Stimulated activated naive CD8-positive, alpha-beta T cell treated with anti-CD3 and anti-CD28 coated beads, Interleukin-15, Interleukin-2, amounts not matched to agents 100 U/mL and 50 U/mL, for 24 hours (primary cell): ENCODE measurements around the gene RAB3C.

Experiments used
- ATAC-seq: fragments of 150-1000 bp; cut with Tn5 transposase; one replicate; pipeline ENCODE4 v1.10.0; 2021
- DNase-seq: peaks from one replicate; pipeline ENCODE4 v3.0.0; 2021

Gene RAB3C

GRCh38 chr5:58827463-58827862, 244.6 kb downstream of the RAB3C start:
- ATAC-seq = no peak
- DNase-seq = no peak

- DNase-seq = no peak
- ATAC-seq = no peak
These were observed 245.4 kb downstream of the RAB3C start for GRCh38 chr5:58828258-58828657.

GRCh38 chr5:58834242-58835225, 251.7 kb downstream of the RAB3C start:
- no peak for ATAC-seq
- no peak for DNase-seq

GRCh38 chr5:58836351-58836750, 253.5 kb downstream of the RAB3C start:
- no peak for ATAC-seq
- no peak for DNase-seq

GRCh38 chr5:58838729-58839128, 255.9 kb downstream of the RAB3C start:
- DNase-seq (no peak), ATAC-seq (no peak)

- no peak for ATAC-seq
These were observed 260.0 kb downstream of the RAB3C start for GRCh38 chr5:58842852-58843251.

GRCh38 chr5:58844395-58844794, 261.5 kb downstream of the RAB3C start:
- DNase-seq = no peak
- ATAC-seq = no peak

More at GRCh38 chr5:58842852-58843251, 260.0 kb downstream of the RAB3C start:
- no peak for DNase-seq

- ATAC-seq (no peak), DNase-seq (no peak)
These were observed 264.2 kb downstream of the RAB3C start for GRCh38 chr5:58847041-58847440.

GRCh38 chr5:58849223-58849622, 266.3 kb downstream of the RAB3C start:
- ATAC-seq = no peak

GRCh38 chr5:58849921-58850667, 267.2 kb downstream of the RAB3C start:
- ATAC-seq (no peak), DNase-seq (no peak)

More at GRCh38 chr5:58849223-58849622, 266.3 kb downstream of the RAB3C start:
- no peak for DNase-seq

GRCh38 chr5:58851153-58851552, 268.3 kb downstream of the RAB3C start:
- ATAC-seq = no peak
- DNase-seq = no peak

GRCh38 chr5:58851571-58851970, 268.7 kb downstream of the RAB3C start:
- ATAC-seq (no peak), DNase-seq (no peak)

- ATAC-seq = no peak
- no peak for DNase-seq
These were observed 269.7 kb downstream of the RAB3C start for GRCh38 chr5:58852566-58852965.

- ATAC-seq (no peak), DNase-seq (no peak)
These were observed 271.6 kb downstream of the RAB3C start for GRCh38 chr5:58854441-58854840.

GRCh38 chr5:58855851-58856739, 273.2 kb downstream of the RAB3C start:
- no peak for DNase-seq
- no peak for ATAC-seq

GRCh38 chr5:58857609-58858008, 274.7 kb downstream of the RAB3C start:
- DNase-seq = no peak
- no peak for ATAC-seq

GRCh38 chr5:58860680-58861079, 277.8 kb downstream of the RAB3C start:
- ATAC-seq (no peak), DNase-seq (no peak)

GRCh38 chr5:58868931-58869330, 286.1 kb downstream of the RAB3C start:
- DNase-seq (no peak), ATAC-seq (no peak)

- ATAC-seq (no peak), DNase-seq (peak; percentile 21)
These were observed 288.9 kb downstream of the RAB3C start for GRCh38 chr5:58871648-58872242.

GRCh38 chr5:58872670-58873273, 289.9 kb downstream of the RAB3C start:
- DNase-seq (no peak), ATAC-seq (no peak)

GRCh38 chr5:58875599-58875998, 292.7 kb downstream of the RAB3C start:
- ATAC-seq (no peak), DNase-seq (no peak)
